ENCODE data around the gene EPB41L4A.
"Not testable (repeated sequence)": the region's sequence is repeated elsewhere in the genome, so short reads cannot be mapped to it uniquely, and the experiment has no call there.

EPB41L4A gene

DNA sequence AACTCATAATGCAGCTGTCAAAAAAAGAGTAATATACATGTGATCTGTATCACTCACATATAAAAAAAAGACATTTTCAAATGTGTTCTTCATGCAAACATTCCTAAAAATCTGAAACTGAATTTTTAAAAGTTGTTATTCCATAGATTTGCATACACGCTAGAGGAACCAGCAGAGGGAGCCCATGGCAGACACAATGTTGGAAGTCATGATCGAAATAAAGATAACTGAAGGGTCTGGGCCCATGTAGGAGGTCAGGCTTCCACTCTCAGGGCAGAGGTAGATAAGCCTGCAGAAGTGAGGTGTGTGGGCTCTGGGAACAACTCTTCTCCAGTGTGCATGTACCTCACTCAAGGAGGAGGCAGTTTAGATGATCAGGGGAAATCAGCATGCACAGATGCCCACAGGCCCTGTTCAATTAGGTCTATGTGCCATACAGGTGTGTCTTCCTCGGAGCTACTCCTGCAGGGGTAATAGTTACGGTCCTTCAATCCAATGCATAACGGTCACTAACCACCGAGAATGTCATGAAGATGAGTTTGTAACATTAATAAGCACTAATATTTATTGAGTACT is 208.6 kb downstream of the EPB41L4A start:
- DNase-seq (ENCODE audit: low read depth): peak; percentile 20

DNA sequence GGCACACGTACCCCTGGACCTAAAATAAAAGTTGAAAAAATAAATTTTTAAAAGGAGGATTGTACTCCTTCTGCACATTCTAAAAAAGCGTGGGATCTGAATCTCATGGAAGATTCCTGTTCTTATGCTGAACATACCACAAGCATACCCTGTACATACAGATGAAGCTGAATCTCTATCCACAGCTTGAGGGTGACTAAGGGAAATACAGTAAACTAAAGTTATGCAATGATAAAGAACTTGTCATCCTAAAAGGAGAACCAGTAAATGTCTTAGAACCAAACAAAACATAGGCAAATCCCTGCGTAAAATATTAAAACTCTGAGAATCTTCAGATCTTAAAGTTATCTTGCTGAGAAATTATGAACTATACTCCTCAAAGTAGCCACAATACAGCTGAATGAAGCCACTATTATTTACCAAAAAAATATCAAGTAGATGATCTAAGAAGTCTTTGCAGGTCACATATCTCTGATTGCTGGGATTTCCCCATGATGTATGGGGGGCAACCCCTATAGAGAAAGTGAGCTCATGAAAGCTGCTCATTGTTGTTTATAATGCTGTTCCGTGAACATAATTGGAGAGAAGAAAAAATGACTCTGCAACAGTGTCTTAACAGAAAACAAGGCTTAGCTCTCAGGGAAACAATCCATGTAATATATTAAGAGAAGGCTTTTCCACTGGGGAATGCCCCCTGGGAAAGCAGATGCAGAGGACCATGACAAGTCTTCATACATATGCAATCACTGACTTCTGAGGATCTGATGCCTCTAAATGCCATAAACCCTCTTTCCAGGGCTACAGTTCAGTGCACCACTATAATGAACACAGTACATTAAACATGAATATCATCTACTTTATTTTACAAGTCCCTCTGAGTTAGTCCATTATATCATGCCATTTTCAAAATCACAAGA is 210.1 kb downstream of the EPB41L4A start:
- peak; percentile 14 for DNase-seq (ENCODE audit: low read depth)

DNA sequence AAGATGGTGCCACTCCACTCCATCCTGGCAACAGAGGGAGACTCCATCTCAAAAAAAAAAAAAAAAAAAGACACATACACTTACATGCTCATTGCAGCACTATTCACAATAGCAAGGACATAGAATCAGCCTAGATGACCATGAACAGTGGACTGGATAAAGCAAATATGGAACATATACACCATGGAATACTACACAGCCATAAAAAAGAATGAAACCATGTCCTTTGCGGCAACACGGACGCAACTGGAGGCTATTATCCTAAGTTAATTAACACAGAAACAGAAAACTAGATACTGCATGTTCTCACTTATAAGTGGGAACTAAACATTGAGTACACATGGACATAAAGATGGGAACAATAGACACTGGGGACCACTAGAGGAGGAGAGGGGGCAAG is 210.9 kb downstream of the EPB41L4A start:
- not testable (repeated sequence) for DNase-seq (ENCODE audit: low read depth)

DNA sequence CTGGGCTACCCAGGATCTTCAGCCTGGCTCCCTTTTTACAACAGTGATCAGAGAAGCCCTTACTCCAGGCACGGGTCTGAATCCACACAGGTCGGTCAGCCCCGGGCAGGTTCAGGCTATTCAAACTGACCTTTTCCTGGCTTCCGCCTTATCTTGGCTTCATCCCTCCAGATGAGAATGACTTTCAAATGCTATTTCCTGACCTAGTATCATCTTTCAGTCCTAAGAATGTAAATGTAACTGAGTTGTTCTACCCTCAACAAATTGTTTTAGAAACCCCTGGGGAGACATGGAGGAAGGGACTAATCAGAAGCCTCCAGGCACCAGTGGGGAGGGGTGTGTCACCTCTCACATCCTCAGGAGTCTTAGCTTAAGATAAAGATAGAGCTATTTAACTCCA is 213.2 kb downstream of the EPB41L4A start:
- no peak for DNase-seq (ENCODE audit: low read depth)

DNA sequence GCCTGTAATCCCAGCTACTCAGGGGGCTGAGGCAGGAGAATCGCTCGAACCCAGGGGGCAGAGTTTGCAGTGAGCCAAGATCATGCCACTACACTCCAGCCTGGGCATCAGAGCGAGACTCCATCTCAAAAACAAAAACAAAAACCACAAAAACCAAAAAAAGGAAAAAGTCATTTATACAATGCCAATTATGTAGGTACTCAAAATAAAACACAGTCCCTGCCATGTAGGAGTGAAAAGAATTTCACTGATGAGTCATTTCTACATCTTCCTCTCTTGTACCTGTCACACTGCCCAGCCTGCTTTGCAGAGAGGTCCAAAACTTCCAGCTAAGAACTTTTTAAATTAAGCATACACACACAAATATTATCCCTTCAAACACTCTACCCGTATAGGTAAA is 215.8 kb downstream of the EPB41L4A start:
- DNase-seq (ENCODE audit: low read depth): no peak

DNA sequence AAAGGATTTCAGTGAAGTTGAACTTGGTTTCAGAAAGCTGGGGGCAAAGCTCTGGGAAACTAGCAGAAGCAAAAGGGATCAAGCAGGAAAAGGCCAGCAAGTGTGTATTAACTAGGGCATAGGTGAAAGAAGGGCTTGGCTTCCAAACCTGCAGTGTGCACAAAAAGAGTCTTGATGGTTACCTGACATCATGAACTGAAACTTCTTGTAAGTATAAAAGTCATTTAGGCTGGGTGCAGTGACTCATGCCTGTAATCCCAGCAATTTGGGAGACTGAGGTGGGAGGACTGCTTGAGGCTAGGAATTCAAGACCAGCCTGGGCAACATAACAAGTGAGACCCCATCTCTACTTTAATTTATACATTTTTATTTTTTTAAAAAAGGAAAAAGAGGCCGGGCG is 216.4 kb downstream of the EPB41L4A start:
- no peak for DNase-seq (ENCODE audit: low read depth)

DNA sequence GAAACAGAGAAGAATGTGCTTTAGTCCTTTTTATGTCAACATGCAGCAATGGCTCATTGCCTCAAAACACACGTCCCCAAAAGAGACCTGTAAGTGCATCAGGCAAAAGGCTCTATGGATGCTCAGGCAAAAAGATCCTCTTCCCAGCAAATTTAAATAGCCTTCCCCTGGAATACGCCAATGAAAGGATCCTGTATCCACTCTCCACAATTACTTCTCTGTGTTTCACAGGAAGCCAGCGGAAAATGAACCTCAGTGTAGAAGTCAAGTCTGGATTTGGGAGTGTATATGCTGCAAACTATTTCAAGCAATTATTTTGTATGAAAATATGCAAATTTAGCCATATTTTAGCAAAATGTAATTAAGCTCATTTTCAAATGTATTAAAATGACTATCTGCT is 217.9 kb downstream of the EPB41L4A start:
- DNase-seq (ENCODE audit: low read depth): no peak

DNA sequence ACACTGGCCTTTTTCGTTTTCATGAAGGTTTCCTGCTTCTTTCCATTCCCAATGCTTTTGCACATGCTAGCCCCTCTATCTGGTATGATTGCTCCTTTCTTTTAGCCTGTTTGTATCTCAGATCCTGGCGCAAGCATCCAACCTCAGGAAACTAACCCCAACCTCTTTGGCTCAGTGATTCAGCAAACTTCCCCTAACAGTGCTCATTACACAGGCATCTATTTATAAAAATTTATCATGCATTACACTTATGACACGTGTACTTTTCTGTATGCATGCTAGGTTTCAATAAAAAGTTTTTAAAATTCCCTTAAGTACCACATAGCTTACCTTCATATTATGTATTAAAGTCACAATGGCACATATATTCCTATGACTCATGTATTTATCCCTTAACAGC is 218.9 kb downstream of the EPB41L4A start:
- no peak for DNase-seq (ENCODE audit: low read depth)

DNA sequence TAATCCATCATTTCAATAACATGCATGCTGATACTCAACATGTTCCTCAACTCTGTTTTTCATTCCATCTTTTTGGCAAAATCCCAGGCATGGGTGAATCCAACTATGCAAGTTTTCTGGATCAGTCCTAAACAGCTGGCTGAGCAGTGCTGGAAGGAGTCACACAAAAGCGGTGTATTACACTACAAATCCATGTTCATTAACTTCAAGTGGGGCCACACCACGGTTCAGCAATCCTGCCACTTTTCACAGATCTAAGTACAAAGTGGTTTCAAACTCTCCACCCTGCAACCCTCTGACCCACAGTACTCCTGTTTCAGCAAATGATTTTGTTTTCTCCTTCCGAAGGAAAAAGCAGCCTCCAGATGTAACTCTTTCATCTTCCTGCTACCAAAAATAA is 222.5 kb downstream of the EPB41L4A start:
- no peak for DNase-seq (ENCODE audit: low read depth)

DNA sequence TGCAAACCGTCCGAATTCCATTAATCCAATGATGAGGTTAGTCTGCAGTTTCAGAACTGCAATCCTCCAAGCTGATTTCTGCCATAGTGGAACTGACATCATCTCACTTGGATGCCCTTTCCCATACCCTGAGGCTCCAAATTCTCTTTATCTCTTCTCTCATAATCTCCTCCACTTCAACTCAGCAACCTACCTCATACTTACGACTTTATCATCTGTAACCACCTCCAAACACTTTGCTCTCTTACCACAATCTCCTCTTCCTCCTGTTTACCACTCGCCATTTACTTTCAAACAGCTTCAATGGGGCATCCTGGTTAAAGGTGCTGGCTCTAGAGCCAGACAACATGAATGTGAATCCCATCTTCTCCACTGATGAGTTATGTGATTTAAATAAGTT is 223.2 kb downstream of the EPB41L4A start:
- DNase-seq (ENCODE audit: low read depth): no peak

DNA sequence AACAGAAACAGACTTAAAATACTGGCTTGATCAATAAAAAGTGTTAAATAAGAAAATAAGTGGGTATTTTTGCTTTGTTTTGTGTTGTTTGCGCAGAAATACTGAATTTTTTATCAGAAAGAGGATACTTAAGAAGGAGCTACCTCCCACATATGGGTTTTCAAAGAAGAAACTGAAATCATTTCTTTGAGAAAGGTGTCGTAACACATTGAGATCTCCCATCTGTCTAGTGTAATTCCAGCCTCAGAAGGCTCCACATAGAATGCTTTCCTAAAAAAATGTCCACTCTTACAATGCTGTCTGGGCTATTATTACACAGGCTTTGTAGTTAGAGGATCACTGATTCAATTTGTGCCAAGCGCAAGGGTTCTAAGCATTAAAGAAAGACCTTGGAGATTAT is 226.2 kb downstream of the EPB41L4A start:
- DNase-seq (ENCODE audit: low read depth): peak; percentile 39

DNA sequence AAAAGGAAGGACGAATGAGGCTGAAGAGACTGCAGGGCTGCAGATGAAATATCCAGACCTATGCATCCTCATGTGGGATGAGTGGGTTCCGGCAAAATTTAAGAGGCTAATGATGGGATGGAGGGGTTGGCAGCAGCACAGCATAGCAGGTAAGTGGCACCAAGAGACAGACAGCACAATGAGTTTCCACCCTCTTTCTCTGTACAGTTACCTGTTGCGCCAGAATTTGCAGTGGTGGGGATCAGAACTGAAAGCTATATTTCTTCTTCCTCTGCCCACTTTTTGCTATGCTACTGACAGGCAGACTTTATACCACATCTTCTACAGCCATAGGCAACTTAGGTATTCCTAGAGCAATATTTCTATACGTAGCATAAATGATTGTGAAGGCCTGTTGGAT is 227.0 kb downstream of the EPB41L4A start:
- DNase-seq (ENCODE audit: low read depth): no peak

DNA sequence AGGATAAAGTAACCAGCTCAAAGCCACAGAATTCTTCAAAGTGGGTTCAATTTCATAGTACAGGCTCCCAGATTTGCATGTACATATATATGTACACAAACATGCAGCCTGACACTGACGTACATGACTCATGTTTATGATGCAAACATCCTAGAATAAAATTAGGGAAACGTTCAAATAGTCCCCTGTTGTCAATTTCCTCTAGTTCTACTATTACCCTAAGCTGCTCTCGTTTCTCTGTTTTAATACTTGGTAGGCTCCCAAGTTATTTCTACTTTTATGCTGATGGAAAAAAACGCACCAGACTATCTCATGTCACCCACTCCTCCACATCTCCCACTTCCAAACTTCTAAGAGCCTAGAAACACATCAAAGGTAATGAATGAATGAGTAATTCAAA is 229.7 kb downstream of the EPB41L4A start:
- no peak for DNase-seq (ENCODE audit: low read depth)

DNA sequence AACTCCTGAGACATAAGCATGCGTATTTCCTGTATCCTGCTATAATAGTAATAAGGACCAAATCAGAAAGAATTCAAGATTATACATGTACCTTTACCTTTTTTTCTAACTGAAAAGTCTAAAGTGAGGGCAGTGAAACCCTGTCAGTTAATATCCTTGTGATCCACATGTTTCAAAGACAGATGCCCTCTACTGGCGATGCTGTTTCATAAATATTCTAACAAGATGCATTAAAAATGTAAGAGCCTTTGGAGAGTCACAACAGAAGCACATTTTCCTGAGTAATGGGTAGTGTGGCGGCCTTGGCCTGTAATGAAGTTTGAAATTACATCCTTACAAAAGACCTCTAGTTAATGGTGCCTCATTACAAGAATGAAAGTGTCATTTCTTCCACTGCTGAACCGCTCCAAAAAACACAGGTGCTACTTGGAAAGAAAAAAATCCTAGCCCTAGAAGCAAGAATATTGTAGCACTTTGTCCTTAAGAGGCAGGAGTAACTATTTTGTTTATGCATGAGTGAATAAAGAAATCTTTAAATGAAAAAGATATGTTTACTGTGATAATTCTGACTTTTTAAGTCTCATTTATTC is 232.6 kb downstream of the EPB41L4A start:
- DNase-seq (ENCODE audit: low read depth): peak; percentile 53

DNA sequence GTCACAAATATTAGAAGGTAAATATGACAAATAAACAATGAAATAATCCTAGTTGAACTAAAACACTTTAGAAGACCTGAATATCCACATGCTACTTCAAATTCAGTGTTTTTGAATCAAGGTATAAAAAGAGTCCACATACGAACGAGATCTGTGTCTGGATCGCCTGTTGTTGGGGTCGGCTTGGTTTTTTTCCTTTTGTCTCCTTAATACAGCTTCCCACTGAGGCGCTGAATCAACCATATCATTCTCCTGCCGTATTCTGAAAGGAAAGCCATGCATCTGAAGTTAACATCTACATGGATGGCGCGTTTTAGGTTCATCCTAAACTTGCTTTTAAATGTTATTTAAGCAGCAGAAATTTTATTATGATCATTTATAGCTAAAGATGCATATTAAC is 235.2 kb downstream of the EPB41L4A start:
- DNase-seq (ENCODE audit: low read depth): no peak

DNA sequence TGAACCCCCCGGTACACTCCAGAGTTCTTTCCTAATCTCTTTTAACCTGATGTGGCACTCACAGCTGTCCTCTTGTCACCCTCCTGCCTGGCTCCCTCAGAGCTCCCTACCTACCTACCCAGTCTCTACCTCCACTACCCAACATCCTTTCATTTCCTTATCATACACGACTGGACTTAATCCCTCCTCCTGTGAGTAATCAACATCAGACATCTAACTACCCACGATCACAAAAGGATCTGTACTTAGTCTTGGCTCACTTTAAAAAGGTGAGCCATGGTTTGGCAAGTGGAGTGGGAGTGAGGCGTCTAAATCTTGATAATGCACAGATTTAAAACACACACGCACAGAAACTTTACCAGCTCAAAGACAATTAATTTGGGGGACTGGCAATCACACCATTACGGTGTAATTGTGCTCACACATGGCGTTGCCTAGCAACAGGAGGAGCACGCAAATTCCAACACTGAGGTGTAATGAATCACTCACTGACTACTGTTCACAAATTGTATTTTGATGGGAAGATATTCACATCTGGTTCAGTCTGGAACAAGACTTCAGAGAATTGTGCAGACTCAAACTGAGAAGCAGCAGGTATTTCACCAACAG is 235.9 kb downstream of the EPB41L4A start:
- DNase-seq (ENCODE audit: low read depth): peak; percentile 55

DNA sequence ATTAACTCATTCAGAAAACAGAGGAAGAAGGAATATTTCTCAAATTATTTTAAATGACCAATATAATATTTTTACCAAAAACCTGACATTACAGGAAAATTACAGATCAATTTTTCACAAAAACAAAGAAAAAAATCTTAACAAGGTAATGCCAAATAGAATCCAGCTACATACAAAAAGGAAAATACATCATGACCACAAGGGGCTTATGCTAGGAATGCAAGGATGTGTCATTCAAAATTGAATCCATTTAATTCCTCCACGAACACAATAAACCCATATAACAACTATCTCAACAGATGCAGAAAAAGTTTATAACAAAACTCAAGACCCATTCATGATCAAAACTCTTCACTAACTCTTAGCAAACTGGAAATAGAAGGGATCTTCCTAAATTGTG is 239.8 kb downstream of the EPB41L4A start:
- DNase-seq (ENCODE audit: low read depth): no peak

DNA sequence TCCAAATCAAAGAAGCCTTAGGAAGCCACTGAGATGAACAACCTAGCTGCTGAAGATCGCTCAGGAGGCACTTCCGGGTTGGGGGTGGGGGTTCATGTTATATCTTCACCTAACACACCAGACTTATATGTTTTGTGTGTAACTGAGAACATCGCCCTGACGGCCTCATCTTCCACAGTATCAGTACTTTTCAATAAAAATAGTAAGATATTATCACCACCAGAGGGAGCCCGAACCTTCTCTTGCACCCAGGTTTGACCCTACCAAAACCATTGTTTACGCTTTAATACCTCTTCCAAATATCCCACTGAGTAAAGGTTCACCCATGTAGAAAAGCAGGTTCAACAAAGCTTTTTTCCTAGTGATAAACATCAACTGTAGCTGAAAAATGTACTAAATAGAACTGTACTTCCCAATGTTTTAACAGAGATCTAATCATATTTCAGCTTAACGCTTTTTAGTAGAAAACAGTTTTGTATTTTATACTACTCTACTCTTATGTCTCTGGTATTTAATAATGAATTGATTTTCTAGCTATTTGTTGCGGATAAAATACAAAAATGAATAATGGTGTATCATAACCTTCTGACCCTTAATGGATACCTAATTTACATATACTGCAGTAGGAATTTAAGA is 244.0 kb downstream of the EPB41L4A start:
- DNase-seq (ENCODE audit: low read depth): peak; percentile 35

DNA sequence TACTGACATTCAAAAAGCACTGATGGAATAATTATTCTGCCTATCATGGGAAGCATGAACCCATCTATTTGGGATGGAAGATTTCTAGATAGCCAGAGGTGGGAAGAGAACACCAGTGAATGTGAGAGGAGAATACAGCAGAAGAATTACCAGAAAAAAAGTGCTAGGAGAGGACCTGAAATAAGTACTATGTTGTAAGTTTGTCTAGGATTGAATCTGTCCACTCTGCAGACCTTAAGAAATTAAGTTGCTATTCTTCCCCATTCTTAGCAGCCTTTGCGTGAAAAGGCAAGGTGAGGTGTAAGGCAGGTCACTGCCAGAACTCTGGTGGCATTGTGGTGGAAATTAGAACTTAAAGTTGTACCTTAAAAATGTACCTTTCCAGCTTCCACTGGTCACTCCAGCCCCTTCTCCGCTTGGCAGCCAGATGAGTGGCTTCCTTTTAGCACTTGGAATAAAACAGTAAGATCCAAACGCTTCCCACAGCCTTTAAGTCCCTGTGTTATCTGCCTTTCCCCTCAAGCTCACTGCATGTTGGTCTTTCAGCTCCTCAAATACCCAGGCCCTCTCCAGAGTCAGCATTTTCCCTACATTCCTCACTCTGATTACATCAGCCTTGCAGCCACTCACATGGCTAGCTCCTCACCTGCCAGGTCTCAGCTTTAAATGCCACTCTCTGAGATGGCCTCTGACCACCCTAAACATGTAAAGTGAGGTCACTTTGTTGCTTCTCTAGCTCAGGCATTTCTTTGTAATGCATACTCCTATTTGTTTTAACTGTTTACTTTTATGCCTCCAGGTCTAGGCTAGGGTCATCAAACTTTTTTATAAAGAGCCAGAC is 253.0 kb downstream of the EPB41L4A start:
- DNase-seq (ENCODE audit: low read depth): no peak

DNA sequence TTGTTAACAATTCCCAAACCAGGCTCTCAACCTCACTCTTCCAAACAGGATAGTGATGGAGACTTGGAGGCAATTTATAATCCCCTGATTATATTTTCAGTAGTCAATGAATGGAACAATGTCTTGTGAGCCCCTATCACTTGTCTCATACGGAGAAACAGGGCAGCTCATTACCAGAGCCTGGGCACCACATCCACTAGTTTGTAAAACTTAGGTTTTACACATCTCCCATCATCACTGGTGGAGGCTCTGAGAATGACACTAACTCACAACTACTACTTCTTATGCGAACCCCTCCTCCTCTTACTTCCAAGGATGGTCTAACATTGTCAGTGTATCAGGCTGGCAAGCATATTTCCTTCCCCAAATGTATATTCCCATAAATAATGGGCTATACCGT is 253.7 kb downstream of the EPB41L4A start:
- DNase-seq (ENCODE audit: low read depth): no peak

DNA sequence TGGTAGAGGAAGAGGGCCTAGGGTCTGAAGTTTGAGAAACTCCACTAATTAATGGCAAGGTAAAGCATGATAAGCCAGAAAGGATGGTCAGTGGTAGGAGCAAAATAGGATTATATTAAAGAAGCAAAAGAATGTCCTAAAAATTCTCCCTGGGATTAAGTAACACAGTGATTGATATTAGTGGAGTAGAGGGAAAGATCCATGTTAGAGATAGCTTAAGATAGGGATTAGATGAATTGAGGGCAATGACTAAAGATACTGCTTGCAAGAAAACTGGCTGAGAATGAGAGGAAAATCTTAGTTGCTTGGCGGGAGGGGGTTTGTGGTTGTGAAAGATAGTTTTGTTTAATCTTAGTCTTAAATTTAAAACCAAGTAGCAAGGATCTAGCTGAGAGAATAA is 255.6 kb downstream of the EPB41L4A start:
- DNase-seq (ENCODE audit: low read depth): peak; percentile 81

DNA sequence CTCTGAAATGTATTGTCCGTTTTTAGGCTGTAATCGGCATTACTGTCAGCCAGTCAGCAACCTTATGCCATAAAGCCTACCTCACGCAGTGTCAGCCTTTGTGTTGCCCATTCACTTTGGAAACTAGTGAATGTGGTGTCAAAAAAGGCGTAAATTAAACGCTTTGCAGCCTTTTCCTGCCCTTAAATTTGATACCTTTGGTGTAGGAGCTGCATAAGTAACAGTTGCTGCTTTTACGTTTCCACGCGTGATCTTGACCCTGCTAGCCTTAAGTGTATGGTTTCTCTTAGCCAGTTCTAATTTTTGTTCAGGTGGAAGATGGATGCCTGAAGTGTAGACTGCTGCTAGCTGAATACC is 257.7 kb downstream of the EPB41L4A start:
- DNase-seq (ENCODE audit: low read depth): no peak
